Prostate gland (tissue), 2 donors: ENCODE data around the gene LAMA2. TPM values are rescaled to one million over a fixed set of nuclear protein-coding genes. Genes with fewer than 3 reads are reported as not detected.

Source experiments
- DNase-seq: peaks from one replicate; pipeline ENCODE4 v3.0.0-alpha.2; 2019; ENCODE audit warnings: low spot score
- H3K27ac ChIP-seq, 2 donors: fragments of 200-600 bp; sonication (generic); 2 replicates each; pipeline ENCODE4 v1.5.1; 2017 to 2019
- H3K27me3 ChIP-seq: fragments of 200-600 bp; sonication (generic); replicated peaks from 2 replicates; pipeline ENCODE4 v1.5.1; 2019; ENCODE audit not compliant: insufficient read depth
- H3K36me3 ChIP-seq, 2 donors: fragments of 200-600 bp; sonication (generic); 1 replicate in 1 of 2; 2 replicates in 1 of 2; pipeline versions ENCODE4 v1.5.1 to v1.8.1; 2017 to 2019
- H3K4me1 ChIP-seq: fragments of 200-600 bp; sonication (generic); replicated peaks from 2 replicates; pipeline ENCODE4 v1.5.1; 2019
- H3K4me3 ChIP-seq, 2 donors: fragments of 200-600 bp; sonication (generic); 2 replicates each; pipeline ENCODE4 v1.5.1; 2017 to 2019
- H3K9me3 ChIP-seq: fragments of 200-600 bp; sonication (generic); 2 replicates; pipeline ENCODE4 v1.5.1; 2017
- CTCF ChIP-seq, 4 experiments: fragments of 200-600 bp in 2 of 4; fragments of 450-650 bp in 2 of 4; sonication (generic) in 2 of 4; IDR thresholded peaks; 1 replicate in 3 of 4; 2 replicates in 1 of 4; pipeline ENCODE4 v1.5.1; 2016 to 2019; ENCODE audit warnings: antibody characterized with exemption in 4 of 4, mild to moderate bottlenecking in 2 of 4, moderate library complexity in 2 of 4
- POLR2A ChIP-seq: fragments of 450-650 bp; IDR thresholded peaks from one replicate; pipeline ENCODE4 v1.6.1; 2016; ENCODE audit warnings: antibody characterized with exemption, mild to moderate bottlenecking
- POLR2AphosphoS5 ChIP-seq: sonication (generic); formaldehyde crosslinking; IDR thresholded peaks from one replicate; pipeline ENCODE4 v1.6.1; 2017; ENCODE audit warnings: antibody characterized with exemption
- WGBS: methylation state at CpG from one replicate; pipeline ENCODE4 v1.1.5; 2018; 5-methylcytosine and 5-hydroxymethylcytosine counted together
- intact Hi-C: fragments of 100-400 bp; cut with DNase I; formaldehyde crosslinking; loops from one replicate; pipeline ENCODE4 v1.14.2; 2022
- total RNA-seq, 2 donors: library from RNA; depleted of rRNA; stranded (reverse); fragments of >200 nt; gene quantifications; one replicate each; pipeline ENCODE4 v1.1.0, GENCODE V29; 2016

The LAMA2 gene
- total RNA-seq, 2 donors from 2014 or later = 10.1 to 89.1 TPM

DNA sequence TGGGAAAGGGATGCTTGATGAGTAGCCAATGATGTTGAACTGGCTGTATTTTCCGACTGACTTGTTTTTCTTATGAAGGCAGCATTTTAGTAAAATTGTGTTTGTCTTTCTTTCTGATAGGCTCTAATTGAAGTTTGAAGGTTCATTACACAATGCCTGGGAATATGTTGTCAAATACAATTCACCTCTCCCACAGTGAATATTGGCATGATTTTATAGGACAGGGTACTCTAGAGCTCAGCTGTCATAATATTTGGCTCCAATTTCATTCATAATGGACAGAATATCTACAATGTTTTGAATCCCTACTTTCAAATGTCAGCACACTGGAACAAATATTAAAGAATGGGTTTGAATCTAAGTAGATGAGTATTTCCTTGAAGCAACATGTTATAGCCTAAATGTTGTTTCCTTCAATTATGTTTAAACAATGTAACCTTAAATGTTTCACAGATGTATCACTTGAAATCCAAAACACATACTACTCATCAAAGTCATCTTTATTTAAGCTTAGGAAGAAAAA, 81.4 kb downstream of the LAMA2 start:
- no peaks in the 10 kb centered on the region for H3K27me3 ChIP-seq
- no peaks in the 10 kb centered on the region for H3K36me3 ChIP-seq
- H3K9me3 ChIP-seq = no peaks in the 10 kb centered on the region
- H3K4me1 ChIP-seq = no peaks in the 10 kb centered on the region
- no peak overlapping the region for H3K4me3 ChIP-seq
- 78% methylated on average over 1 of the region's 1 CpG for WGBS
- TF ChIP-seq CTCF (IDR thresholded peaks at IDR 0.05) = no peak
- no peak for TF ChIP-seq POLR2AphosphoS5
- TF ChIP-seq POLR2A = no peak
- DNase-seq = no peak
- H3K27ac ChIP-seq = no peak overlapping the region
- intact Hi-C loops = no loop called here

GRCh38 chr6:128964771-128965170, 81.8 kb downstream of the LAMA2 start:
- no peak overlapping the region for H3K27ac ChIP-seq
- H3K4me1 ChIP-seq = no peaks in the 10 kb centered on the region
- intact Hi-C loops = no loop called here
- H3K4me3 ChIP-seq = no peak overlapping the region
- H3K9me3 ChIP-seq = no peaks in the 10 kb centered on the region
- H3K27me3 ChIP-seq = no peaks in the 10 kb centered on the region
- DNase-seq = no peak
- no peaks in the 10 kb centered on the region for H3K36me3 ChIP-seq
- no peak for TF ChIP-seq CTCF (IDR thresholded peaks at IDR 0.05)
- TF ChIP-seq POLR2A = no peak
- no peak for TF ChIP-seq POLR2AphosphoS5

GRCh38 chr6:128966934-128967333, 84.0 kb downstream of the LAMA2 start:
- Histone ChIP-seq H3K27me3 (no peaks in the 10 kb centered on the region), H3K4me3 (no peak overlapping the region), H3K36me3 (no peaks in the 10 kb centered on the region), H3K9me3 (no peaks in the 10 kb centered on the region), H3K27ac (no peak overlapping the region), H3K4me1 (no peaks in the 10 kb centered on the region)
- intact Hi-C loops = no loop called here
- no peak for TF ChIP-seq POLR2A
- TF ChIP-seq CTCF (IDR thresholded peaks at IDR 0.05) = no peak
- no peak for TF ChIP-seq POLR2AphosphoS5
- DNase-seq = no peak
- WGBS = 95% methylated on average over 1 of the region's 1 CpG

GRCh38 chr6:128979071-128979470, 96.1 kb downstream of the LAMA2 start:
- Histone ChIP-seq H3K27ac (no peak overlapping the region), H3K4me1 (no peaks in the 10 kb centered on the region), H3K27me3 (no peaks in the 10 kb centered on the region), H3K36me3 (no peaks in the 10 kb centered on the region), H3K4me3 (no peak overlapping the region), H3K9me3 (no peaks in the 10 kb centered on the region)
- TF ChIP-seq POLR2A = no peak
- no peak for TF ChIP-seq POLR2AphosphoS5
- TF ChIP-seq CTCF (IDR thresholded peaks at IDR 0.05) = no peak
- DNase-seq = no peak
- intact Hi-C loops = no loop called here
- 19% methylated on average over 2 of the region's 2 CpGs for WGBS

DNA sequence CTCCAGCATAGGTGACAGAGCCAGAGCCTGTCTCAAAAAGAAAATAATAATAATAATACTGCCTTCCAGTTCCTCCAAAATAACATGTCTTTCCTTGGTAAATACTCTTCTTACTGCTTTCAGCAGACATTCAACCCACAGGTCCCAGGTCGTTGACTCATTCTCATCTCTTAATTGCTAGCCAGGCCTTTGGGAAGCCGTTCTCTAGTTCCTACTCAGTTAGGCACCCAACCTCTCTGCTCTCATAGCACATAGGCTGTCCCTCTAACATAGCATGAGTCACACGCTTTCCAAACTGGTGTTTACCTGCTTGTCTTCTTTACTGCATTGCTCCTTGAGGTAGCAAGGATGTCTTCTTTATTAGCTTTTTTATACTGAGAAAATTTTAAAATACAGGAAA, 98.8 kb downstream of the LAMA2 start:
- Histone ChIP-seq H3K36me3 (no peaks in the 10 kb centered on the region), H3K4me1 (no peaks in the 10 kb centered on the region), H3K9me3 (no peaks in the 10 kb centered on the region), H3K27ac (no peak overlapping the region), H3K27me3 (no peaks in the 10 kb centered on the region), H3K4me3 (no peak overlapping the region)
- 76% methylated on average over 3 of the region's 3 CpGs for WGBS
- TF ChIP-seq CTCF (IDR thresholded peaks at IDR 0.05) (no peak), POLR2A (no peak), POLR2AphosphoS5 (no peak)
- DNase-seq = no peak
- intact Hi-C loops = no loop called here
